Breast epithelium (tissue), 3 donors: ENCODE data around the gene AHCYL2.

Experiments
- CTCF ChIP-seq, 3 donors: fragments of 450-650 bp; IDR thresholded peaks; one replicate each; pipeline ENCODE4 v1.5.1; 2016 to 2017; ENCODE audit warnings: antibody characterized with exemption in 3 of 3, mild to moderate bottlenecking in 3 of 3, moderate library complexity in 3 of 3
- POLR2A ChIP-seq: fragments of 450-650 bp; IDR thresholded peaks from one replicate; pipeline ENCODE4 v1.6.1; 2016; ENCODE audit warnings: antibody characterized with exemption, mild to moderate bottlenecking, moderate library complexity

- TF ChIP-seq POLR2A: no peak
- no peak for TF ChIP-seq CTCF (IDR thresholded peaks at IDR 0.05)
Measured at GRCh38 chr7:129417073-129417472, 192.2 kb downstream of the AHCYL2 start.
